SU-DHL-6 (cell line): Measurements from ENCODE around the gene FAM217B.

Experiments
- H2AFZ ChIP-seq: fragments of 200-600 bp; sonication (generic); 2 replicates; pipeline ENCODE4 v1.6.1; 2014; ENCODE audit warnings: low read depth, mild to moderate bottlenecking, moderate library complexity, mixed read lengths, antibody characterized with exemption, low read length; ENCODE audit not compliant: severe bottlenecking
- H3F3A ChIP-seq: fragments of 200-600 bp; shearing (Covaris generic); 2 replicates; pipeline ENCODE4 v1.6.0; 2016; ENCODE audit warnings: antibody characterized with exemption, mild to moderate bottlenecking; ENCODE audit not compliant: insufficient read depth
- H3K27ac ChIP-seq: fragments of 200-600 bp; sonication (generic); 2 replicates; pipeline ENCODE4 v1.5.1; 2016; ENCODE audit warnings: low read depth, mild to moderate bottlenecking, low read length, moderate library complexity, mixed read lengths
- H3K27me3 ChIP-seq: fragments of 200-600 bp; sonication (generic), shearing (Covaris generic); 2 replicates; pipeline ENCODE4 v1.6.0; 2014; ENCODE audit warnings: mild to moderate bottlenecking, low read length
- H3K36me3 ChIP-seq: fragments of 200-600 bp; sonication (generic); 2 replicates; pipeline ENCODE4 v1.6.1; 2014; ENCODE audit warnings: mild to moderate bottlenecking, low read length, mixed read lengths
- H3K4me2 ChIP-seq: fragments of 300-600, 200-600 bp; shearing (Covaris generic), sonication (generic); 2 replicates; pipeline ENCODE4 v1.6.0; 2014; ENCODE audit warnings: low read length, low read depth, mild to moderate bottlenecking; ENCODE audit not compliant: poor library complexity, severe bottlenecking
- H3K4me3 ChIP-seq: fragments of 200-600 bp; sonication (generic); 2 replicates; pipeline ENCODE4 v1.5.1; 2014; ENCODE audit warnings: antibody characterized with exemption, low read length, mild to moderate bottlenecking, mixed read lengths; ENCODE audit not compliant: insufficient read depth, poor library complexity, severe bottlenecking
- H3K79me2 ChIP-seq: fragments of 200-600 bp; sonication (generic); 2 replicates; pipeline ENCODE4 v1.6.1; 2014; ENCODE audit warnings: mild to moderate bottlenecking, low read length, moderate library complexity; ENCODE audit not compliant: insufficient read depth
- H3K9ac ChIP-seq: fragments of 200-600 bp; sonication (generic); 2 replicates; pipeline ENCODE4 v1.7.0; 2014; ENCODE audit warnings: mild to moderate bottlenecking, low read length
- H3K9me2 ChIP-seq: fragments of 200-600 bp; sonication (generic); replicated peaks from 2 replicates; pipeline ENCODE4 v1.6.1; 2014; ENCODE audit warnings: low read length; ENCODE audit not compliant: insufficient read depth
- H3K9me3 ChIP-seq: fragments of 200-600 bp; sonication (generic); 2 replicates; pipeline ENCODE4 v1.6.1; 2014; ENCODE audit warnings: low read length, mixed read lengths; ENCODE audit not compliant: insufficient read depth
- H4K20me1 ChIP-seq: fragments of 200-600 bp; sonication (generic); 2 replicates; pipeline ENCODE4 v1.6.1; 2014; ENCODE audit warnings: low read depth, mild to moderate bottlenecking, antibody characterized with exemption, low read length, moderate library complexity, mixed read lengths
- EZH2phosphoT487 ChIP-seq: fragments of 200-600 bp; sonication (generic), shearing (Covaris generic); conservative IDR thresholded peaks from 2 replicates; pipeline ENCODE4 v1.6.1; 2018; ENCODE audit warnings: mild to moderate bottlenecking, antibody characterized with exemption, low read length, moderate library complexity, mixed read lengths
- TF ChIP-seq, protein P1 (sequence below): fragments of 200-600 bp; sonication (generic); IDR thresholded peaks from one replicate; pipeline ENCODE4 v1.5.1; 2017; ENCODE audit warnings: antibody characterized with exemption, mild to moderate bottlenecking, low read length, moderate library complexity; ENCODE audit not compliant: insufficient read depth, poor library complexity, severe bottlenecking

Gene FAM217B

DNA sequence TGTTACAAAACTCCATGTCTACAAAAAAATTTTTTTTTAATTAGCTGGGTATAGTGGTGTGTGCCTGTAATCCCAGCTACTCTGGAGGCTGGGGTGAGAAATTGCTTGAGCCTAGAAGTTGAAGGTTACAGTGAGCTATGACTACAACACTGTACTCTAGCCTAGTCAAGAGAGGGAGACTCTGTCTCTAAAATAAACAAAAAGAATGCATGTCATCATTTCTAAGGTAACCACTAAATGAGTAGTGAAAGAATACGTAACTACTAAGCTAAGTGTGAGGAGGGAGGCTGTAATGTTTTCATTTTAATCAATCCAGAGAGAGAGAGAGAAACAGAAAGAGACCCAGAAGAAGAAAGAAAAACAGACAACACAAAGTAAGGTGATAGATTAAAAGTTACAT lies 16.7 kb upstream of the FAM217B start:
- Histone ChIP-seq H3K27me3 (no peaks in the 10 kb centered on the region), H3F3A (no peaks in the 10 kb centered on the region), H2AFZ (no peak overlapping the region), H3K36me3 (no peaks in the 10 kb centered on the region), H4K20me1 (no peaks in the 10 kb centered on the region), H3K4me2 (no peak overlapping the region), H3K9me3 (no peaks in the 10 kb centered on the region), H3K27ac (no peak overlapping the region), H3K9me2 (no peaks in the 10 kb centered on the region), H3K9ac (no peak overlapping the region), H3K79me2 (no peaks in the 10 kb centered on the region), H3K4me3 (no peak overlapping the region)
- TF ChIP-seq, protein P1, sequence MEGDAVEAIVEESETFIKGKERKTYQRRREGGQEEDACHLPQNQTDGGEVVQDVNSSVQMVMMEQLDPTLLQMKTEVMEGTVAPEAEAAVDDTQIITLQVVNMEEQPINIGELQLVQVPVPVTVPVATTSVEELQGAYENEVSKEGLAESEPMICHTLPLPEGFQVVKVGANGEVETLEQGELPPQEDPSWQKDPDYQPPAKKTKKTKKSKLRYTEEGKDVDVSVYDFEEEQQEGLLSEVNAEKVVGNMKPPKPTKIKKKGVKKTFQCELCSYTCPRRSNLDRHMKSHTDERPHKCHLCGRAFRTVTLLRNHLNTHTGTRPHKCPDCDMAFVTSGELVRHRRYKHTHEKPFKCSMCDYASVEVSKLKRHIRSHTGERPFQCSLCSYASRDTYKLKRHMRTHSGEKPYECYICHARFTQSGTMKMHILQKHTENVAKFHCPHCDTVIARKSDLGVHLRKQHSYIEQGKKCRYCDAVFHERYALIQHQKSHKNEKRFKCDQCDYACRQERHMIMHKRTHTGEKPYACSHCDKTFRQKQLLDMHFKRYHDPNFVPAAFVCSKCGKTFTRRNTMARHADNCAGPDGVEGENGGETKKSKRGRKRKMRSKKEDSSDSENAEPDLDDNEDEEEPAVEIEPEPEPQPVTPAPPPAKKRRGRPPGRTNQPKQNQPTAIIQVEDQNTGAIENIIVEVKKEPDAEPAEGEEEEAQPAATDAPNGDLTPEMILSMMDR = no peak
- TF ChIP-seq EZH2phosphoT487 = no peak

DNA sequence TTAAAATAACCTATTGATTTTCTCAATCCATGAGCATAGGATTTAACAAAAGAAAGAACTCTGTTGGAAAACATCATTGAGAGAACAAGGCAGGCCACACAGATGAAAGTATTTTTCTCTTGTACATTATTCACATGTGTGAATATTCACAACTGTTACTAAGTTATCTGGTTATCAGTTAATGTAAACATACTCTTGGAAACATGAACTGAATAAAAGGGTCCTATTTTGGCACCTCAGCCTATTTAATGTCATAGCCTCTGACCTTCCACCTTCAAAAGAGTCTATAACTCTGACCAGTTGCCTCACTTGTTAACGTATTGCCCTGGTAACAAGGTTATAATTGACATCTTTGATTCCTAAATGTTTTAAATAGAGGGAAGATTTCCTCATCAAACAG lies 14.8 kb upstream of the FAM217B start:
- no peaks in the 10 kb centered on the region for H3K9me3 ChIP-seq
- H3K4me2 ChIP-seq = no peak overlapping the region
- H3K27ac ChIP-seq = no peak overlapping the region
- H2AFZ ChIP-seq = no peak overlapping the region
- H3K79me2 ChIP-seq = no peaks in the 10 kb centered on the region
- H3K9ac ChIP-seq = no peak overlapping the region
- H3F3A ChIP-seq = no peaks in the 10 kb centered on the region
- TF ChIP-seq, protein P1 = no peak
- no peak for TF ChIP-seq EZH2phosphoT487
- no peaks in the 10 kb centered on the region for H3K36me3 ChIP-seq
- H3K27me3 ChIP-seq = no peaks in the 10 kb centered on the region
- H4K20me1 ChIP-seq = no peaks in the 10 kb centered on the region
- H3K9me2 ChIP-seq = no peaks in the 10 kb centered on the region
- no peak overlapping the region for H3K4me3 ChIP-seq

DNA sequence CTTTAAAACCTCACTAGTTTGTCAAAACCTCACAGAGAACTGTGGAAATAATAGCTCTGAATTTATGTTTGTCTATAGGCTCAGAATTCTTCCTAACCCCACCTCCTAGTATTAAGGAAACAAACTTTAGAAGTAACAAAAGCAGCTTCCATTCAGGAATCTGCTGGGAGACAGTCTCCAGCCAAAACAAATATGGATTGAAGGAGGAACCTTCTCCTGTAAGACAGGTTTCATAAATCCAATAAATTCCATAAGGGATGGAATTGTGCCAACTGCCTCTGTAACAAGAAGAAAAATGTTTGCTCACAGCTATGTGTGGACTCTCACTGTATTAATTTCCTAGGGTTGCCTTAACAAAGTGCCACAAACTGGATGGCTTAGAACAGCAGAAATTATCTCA lies 14.3 kb upstream of the FAM217B start:
- Histone ChIP-seq H3K9ac (no peak overlapping the region), H2AFZ (no peak overlapping the region), H3K4me3 (no peak overlapping the region), H4K20me1 (no peaks in the 10 kb centered on the region), H3K27me3 (no peaks in the 10 kb centered on the region), H3K36me3 (no peaks in the 10 kb centered on the region), H3K4me2 (no peak overlapping the region), H3K9me3 (no peaks in the 10 kb centered on the region), H3K79me2 (no peaks in the 10 kb centered on the region), H3K9me2 (no peaks in the 10 kb centered on the region), H3K27ac (no peak overlapping the region), H3F3A (no peaks in the 10 kb centered on the region)
- no peak for TF ChIP-seq EZH2phosphoT487
- TF ChIP-seq, protein P1 = no peak
